CD14-positive monocyte (primary cell): ENCODE measurements around the gene RGS13. TPM values are rescaled to one million over a fixed set of nuclear protein-coding genes. Genes with fewer than 3 reads are reported as not detected.

Experiments
- DNase-seq, 3 donors: peaks; one replicate each; pipeline ENCODE4 v3.0.0-alpha.2; 2011 to 2022
- H2AFZ ChIP-seq: 2 replicates; pipeline ENCODE4 v1.6.0; 2012; ENCODE audit warnings: mild to moderate bottlenecking, low read depth, low read length, inconsistent platforms; ENCODE audit not compliant: insufficient read depth, poor library complexity, severe bottlenecking
- H3K27ac ChIP-seq, 2 donors: 1 replicate in 1 of 2; 2 replicates in 1 of 2; pipeline ENCODE4 v1.5.1; 2012 to 2013; ENCODE audit warnings: low read length in 2 of 2, control low read depth in 1 of 2, inconsistent platforms in 1 of 2, low read depth in 1 of 2, mild to moderate bottlenecking in 1 of 2
- H3K27me3 ChIP-seq, 2 donors: one replicate each; pipeline versions ENCODE4 v1.6.0 to v1.6.1; 2011 to 2013; ENCODE audit warnings: low read length in 2 of 2; ENCODE audit not compliant: control insufficient read depth in 2 of 2, insufficient read depth in 2 of 2
- H3K36me3 ChIP-seq, 2 donors: replicated peaks in 1 of 2; 1 replicate in 1 of 2; 2 replicates in 1 of 2; pipeline versions ENCODE4 v1.5.1 to v1.6.1; 2012 to 2013; ENCODE audit warnings: low read length in 2 of 2, control low read depth in 1 of 2, inconsistent platforms in 1 of 2, mild to moderate bottlenecking in 1 of 2; ENCODE audit not compliant: insufficient read depth in 2 of 2, control insufficient read depth in 1 of 2
- H3K4me1 ChIP-seq, 2 donors: 1 replicate in 1 of 2; 2 replicates in 1 of 2; pipeline versions ENCODE4 v1.5.1 to v1.6.1; 2012 to 2013; ENCODE audit warnings: low read length in 2 of 2, control low read depth in 1 of 2, inconsistent platforms in 1 of 2, mild to moderate bottlenecking in 1 of 2, moderate library complexity in 1 of 2; ENCODE audit not compliant: insufficient read depth in 2 of 2, control insufficient read depth in 1 of 2
- H3K4me2 ChIP-seq: replicated peaks from 2 replicates; pipeline ENCODE3; 2012; ENCODE audit warnings: low read length, moderate library complexity, mild to moderate bottlenecking; ENCODE audit not compliant: poor library complexity, severe bottlenecking; ENCODE audit errors: extremely low read depth
- H3K4me3 ChIP-seq, 3 experiments: fragments of 200-600 bp in 1 of 3; sonication (generic) in 1 of 3; replicated peaks in 1 of 3; 1 replicate in 2 of 3; 2 replicates in 1 of 3; pipeline ENCODE4 v1.5.1; 2011 to 2013; ENCODE audit warnings: low read length in 3 of 3, mild to moderate bottlenecking in 3 of 3, control low read depth in 2 of 3, low read depth in 2 of 3, inconsistent platforms in 1 of 3, moderate library complexity in 1 of 3
- H3K79me2 ChIP-seq: 2 replicates; pipeline ENCODE4 v1.6.0; 2012; ENCODE audit warnings: mild to moderate bottlenecking, control low read depth, inconsistent platforms, low read length, moderate library complexity; ENCODE audit not compliant: insufficient read depth
- H3K9ac ChIP-seq: 2 replicates; pipeline ENCODE4 v1.6.0; 2017; ENCODE audit warnings: low read length, mild to moderate bottlenecking; ENCODE audit not compliant: insufficient read depth, poor library complexity, severe bottlenecking
- H3K9me3 ChIP-seq, 2 donors: replicated peaks in 1 of 2; 1 replicate in 1 of 2; 2 replicates in 1 of 2; pipeline versions ENCODE4 v1.5.1 to v1.6.1; 2012 to 2013; ENCODE audit warnings: low read length in 2 of 2, control low read depth in 1 of 2; ENCODE audit not compliant: control insufficient read depth in 1 of 2, insufficient read depth in 1 of 2
- H4K20me1 ChIP-seq: 2 replicates; pipeline ENCODE4 v1.6.0; 2012; ENCODE audit warnings: mild to moderate bottlenecking, low read length, control low read depth, moderate library complexity; ENCODE audit not compliant: insufficient read depth
- H3K27ac Mint-ChIP-seq, 7 donors: one replicate each; pipeline ENCODE4 v1.8.0; 2020; ENCODE audit warnings: mild to moderate bottlenecking in 7 of 7, mixed read lengths in 7 of 7, moderate library complexity in 6 of 7, inconsistent platforms in 2 of 7
- H3K27me3 Mint-ChIP-seq, 3 donors: one replicate each; pipeline ENCODE4 v1.8.0; 2021 to 2022; ENCODE audit warnings: low read depth in 3 of 3, mild to moderate bottlenecking in 3 of 3, mixed read lengths in 3 of 3, moderate library complexity in 3 of 3, inconsistent platforms in 1 of 3
- H3K36me3 Mint-ChIP-seq, 2 donors: one replicate each; pipeline ENCODE4 v1.8.0; 2020; ENCODE audit warnings: mixed read lengths in 2 of 2, inconsistent platforms in 1 of 2, mild to moderate bottlenecking in 1 of 2
- H3K4me1 Mint-ChIP-seq: one replicate; pipeline ENCODE4 v1.8.0; 2020; ENCODE audit warnings: mild to moderate bottlenecking, mixed read lengths
- H3K4me3 Mint-ChIP-seq, 2 donors: one replicate each; pipeline ENCODE4 v1.8.0; 2020; ENCODE audit warnings: mild to moderate bottlenecking in 2 of 2, mixed read lengths in 2 of 2, moderate library complexity in 1 of 2
- H3K9me3 Mint-ChIP-seq, 7 donors: one replicate each; pipeline ENCODE4 v1.8.0; 2020 to 2022; ENCODE audit warnings: mixed read lengths in 7 of 7, mild to moderate bottlenecking in 6 of 7, moderate library complexity in 6 of 7, inconsistent platforms in 2 of 7
- WGBS: methylation state at CpG from one replicate; pipeline ENCODE4 v1.1.5; 2013; ENCODE audit warnings: missing lambda C conversion rate; ENCODE audit not compliant: insufficient coverage; 5-methylcytosine and 5-hydroxymethylcytosine counted together
- intact Hi-C, 2 donors: fragments of 100-400 bp; cut with micrococcal nuclease; formaldehyde crosslinking; loops; one replicate each; pipeline versions ENCODE4 v1.15.0 to v1.15.1; 2023
- polyA plus RNA-seq, 3 donors: library from polyadenylated mRNA; depleted of rRNA in 1 of 3; unstranded in 2 of 3; stranded (reverse) in 1 of 3; fragments of 300-500 nt in 2 of 3; fragments of >200 nt in 1 of 3; fragmentation: Illumina TruSeq in 2 of 3; gene quantifications; 1 replicate in 2 of 3; 2 replicates in 1 of 3; pipeline ENCODE4 v1.2.3, GENCODE V29; 2012 to 2021
- TF ChIP-seq, protein P1 (sequence below): fragments of 200-600 bp; IDR thresholded peaks from one replicate; pipeline ENCODE4 v1.8.0; 2022; ENCODE audit warnings: antibody characterized with exemption, mild to moderate bottlenecking

Gene RGS13
- polyA plus RNA-seq, 3 donors = not detected

DNA sequence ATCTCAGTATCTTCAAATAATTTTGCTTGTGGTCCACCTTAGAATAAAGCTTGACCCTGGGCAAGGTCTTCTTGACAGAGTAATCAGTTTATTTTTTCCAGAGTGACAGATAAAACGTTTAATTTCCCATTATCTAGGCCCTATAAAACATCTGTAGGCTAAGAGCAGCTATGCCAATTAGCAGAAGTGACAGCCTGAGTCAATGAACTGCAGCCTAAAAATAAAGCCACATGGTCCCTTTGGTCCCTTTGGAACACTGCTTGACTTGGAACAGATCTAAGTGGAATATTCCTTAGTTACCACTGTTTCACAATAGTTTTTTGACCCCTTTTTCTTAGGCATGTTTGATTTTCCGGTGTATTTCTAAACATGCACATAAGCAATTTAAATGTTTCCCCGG is 6.3 kb upstream of the RGS13 start:
- Histone ChIP-seq H3K4me3 (no peak overlapping the region), H3K27me3 (no peaks in the 10 kb centered on the region), H3K9ac (no peak overlapping the region), H4K20me1 (no peaks in the 10 kb centered on the region), H3K9me3 (no peaks in the 10 kb centered on the region), H2AFZ (no peak overlapping the region), H3K27ac (no peak overlapping the region), H3K79me2 (no peaks in the 10 kb centered on the region), H3K4me2 (no peak overlapping the region), H3K36me3 (no peaks in the 10 kb centered on the region), H3K4me1 (no peaks in the 10 kb centered on the region)
- Mint-ChIP-seq H3K4me3 (no peak overlapping the region), H3K4me1 (no peaks in the 10 kb centered on the region), H3K27ac (no peak overlapping the region), H3K9me3 (no peaks in the 10 kb centered on the region), H3K27me3 (no peaks in the 10 kb centered on the region), H3K36me3 (no peaks in the 10 kb centered on the region)
- TF ChIP-seq, protein P1, sequence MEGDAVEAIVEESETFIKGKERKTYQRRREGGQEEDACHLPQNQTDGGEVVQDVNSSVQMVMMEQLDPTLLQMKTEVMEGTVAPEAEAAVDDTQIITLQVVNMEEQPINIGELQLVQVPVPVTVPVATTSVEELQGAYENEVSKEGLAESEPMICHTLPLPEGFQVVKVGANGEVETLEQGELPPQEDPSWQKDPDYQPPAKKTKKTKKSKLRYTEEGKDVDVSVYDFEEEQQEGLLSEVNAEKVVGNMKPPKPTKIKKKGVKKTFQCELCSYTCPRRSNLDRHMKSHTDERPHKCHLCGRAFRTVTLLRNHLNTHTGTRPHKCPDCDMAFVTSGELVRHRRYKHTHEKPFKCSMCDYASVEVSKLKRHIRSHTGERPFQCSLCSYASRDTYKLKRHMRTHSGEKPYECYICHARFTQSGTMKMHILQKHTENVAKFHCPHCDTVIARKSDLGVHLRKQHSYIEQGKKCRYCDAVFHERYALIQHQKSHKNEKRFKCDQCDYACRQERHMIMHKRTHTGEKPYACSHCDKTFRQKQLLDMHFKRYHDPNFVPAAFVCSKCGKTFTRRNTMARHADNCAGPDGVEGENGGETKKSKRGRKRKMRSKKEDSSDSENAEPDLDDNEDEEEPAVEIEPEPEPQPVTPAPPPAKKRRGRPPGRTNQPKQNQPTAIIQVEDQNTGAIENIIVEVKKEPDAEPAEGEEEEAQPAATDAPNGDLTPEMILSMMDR = no peak
- 75% methylated on average over 1 of the region's 3 CpGs for WGBS
- DNase-seq = no peak
- intact Hi-C loops = no loop called here

DNA sequence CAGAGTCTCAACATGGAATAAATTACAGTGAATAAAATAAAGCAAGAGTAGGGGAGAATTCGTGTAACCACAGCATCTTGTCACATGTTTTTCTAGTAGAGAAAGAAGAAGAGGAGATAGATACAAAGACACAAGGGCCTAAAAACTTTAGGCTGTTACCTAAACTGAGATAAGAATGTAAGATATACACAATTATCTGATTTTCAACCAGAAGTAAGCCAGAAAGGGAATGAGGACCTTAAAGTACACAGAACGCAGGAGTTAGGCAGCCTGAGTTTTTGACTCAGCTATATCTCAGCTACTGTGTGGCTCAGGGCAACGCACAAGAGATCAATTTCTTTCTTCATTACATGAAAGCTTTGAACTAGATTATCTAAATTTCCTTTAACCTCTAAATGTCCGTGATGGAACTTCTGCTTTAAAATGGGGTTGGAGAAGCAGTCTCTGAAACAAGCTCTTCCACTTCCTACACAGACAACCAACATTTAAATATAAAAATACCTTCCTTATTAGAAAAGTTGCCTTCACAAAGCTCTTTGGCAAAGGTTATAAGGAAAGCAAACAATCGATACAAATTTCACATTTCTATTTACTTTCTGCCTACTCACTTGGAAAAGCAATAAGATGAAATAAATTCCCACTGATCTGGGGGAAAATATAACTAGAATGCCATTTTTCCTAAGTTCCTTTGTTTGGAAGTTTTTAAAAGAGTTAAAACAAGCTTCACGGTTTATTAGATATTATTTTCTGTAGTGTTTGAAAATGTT is 5.2 kb upstream of the RGS13 start:
- intact Hi-C loops = no loop called here
- no peaks in the 10 kb centered on the region for H3K4me1 Mint-ChIP-seq
- H3K27me3 ChIP-seq = no peaks in the 10 kb centered on the region
- H3K4me3 Mint-ChIP-seq = no peak overlapping the region
- H4K20me1 ChIP-seq = no peaks in the 10 kb centered on the region
- no peak for DNase-seq
- H3K27ac Mint-ChIP-seq = no peak overlapping the region
- H3K27ac ChIP-seq = no peak overlapping the region
- peaks cover 0 to 2% (median 0%) of the 10 kb centered on the region in 7 donors for H3K9me3 Mint-ChIP-seq
- no peaks in the 10 kb centered on the region for H3K27me3 Mint-ChIP-seq
- H2AFZ ChIP-seq = no peak overlapping the region
- H3K4me2 ChIP-seq = no peak overlapping the region
- H3K36me3 Mint-ChIP-seq = no peaks in the 10 kb centered on the region
- H3K36me3 ChIP-seq = no peaks in the 10 kb centered on the region
- H3K4me3 ChIP-seq = no peak overlapping the region
- no peaks in the 10 kb centered on the region for H3K9me3 ChIP-seq
- H3K4me1 ChIP-seq = no peaks in the 10 kb centered on the region
- H3K79me2 ChIP-seq = no peaks in the 10 kb centered on the region
- no CpG with 5 or more reads among the region's 6 CpGs for WGBS
- H3K9ac ChIP-seq = no peak overlapping the region
- TF ChIP-seq, protein P1 = no peak
